ENCODE measurements around the gene WDR55.
"Not testable (repeated sequence)": the region's sequence is repeated elsewhere in the genome, so short reads cannot be mapped to it uniquely, and the experiment has no call there.

Gene WDR55

DNA sequence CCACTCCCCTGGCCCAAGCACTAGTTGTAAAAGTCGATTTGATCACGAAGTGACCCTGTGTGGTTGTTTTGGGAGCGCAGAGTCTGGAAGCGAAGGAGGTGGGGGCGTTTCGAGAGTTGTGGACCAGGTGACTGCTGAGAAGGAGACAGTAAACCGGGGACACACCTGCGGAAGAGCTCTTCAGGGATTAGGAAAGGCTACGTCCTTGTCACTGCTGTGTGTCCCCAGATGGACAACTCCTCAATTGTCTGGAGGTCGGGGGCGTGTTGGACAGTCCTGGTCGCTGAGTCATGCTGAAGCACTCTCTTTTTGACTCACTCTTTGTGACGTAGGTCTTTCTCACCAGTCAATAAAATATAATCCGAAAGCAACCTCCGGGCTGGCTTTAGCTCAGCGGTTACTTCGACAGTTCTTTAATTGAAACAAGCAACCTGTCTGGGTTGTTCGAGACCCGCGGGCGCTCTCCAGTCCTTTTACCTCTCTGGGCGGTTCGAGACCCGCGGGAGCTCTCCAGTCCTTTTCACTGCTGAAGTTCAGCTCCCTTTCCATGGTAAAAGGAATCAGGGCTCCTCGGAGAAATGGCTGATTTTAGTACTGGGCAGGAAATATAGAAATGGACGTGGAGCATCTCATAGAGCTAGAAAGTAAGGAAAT is 46.3 kb downstream of the WDR55 start:
- peak; percentile 95 for DNase-seq (ENCODE audit: low read depth)

GRCh38 chr5:140711794-140712193 is 47.1 kb downstream of the WDR55 start:
- DNase-seq (ENCODE audit: low read depth): no peak

DNA sequence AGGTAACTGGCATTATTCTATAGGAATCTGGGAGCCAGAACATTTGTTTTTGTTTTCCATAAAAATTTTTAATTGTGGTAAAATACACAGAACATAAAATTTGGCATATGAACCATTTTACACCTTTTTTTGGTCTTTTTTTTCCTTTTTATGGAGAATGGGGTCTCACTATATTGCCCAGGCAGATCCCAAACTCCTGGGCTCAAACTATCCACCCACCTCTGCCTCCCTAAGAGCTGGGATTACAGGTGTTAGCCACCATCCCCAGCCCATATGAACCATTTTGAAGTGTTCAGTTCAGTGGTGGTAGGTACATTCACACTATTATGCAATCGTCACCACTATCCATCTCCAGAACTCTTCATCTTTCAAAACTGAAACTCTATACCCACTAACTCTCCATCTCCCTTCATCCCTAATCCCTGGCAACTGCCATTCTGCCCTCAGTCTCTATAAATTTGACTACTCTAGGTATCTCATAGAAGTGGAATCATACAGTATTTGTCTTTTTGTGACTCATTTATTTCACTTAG is 48.9 kb downstream of the WDR55 start:
- no peak for DNase-seq (ENCODE audit: low read depth)

- not testable (repeated sequence) for DNase-seq (ENCODE audit: low read depth)
Observed at GRCh38 chr5:140716238-140716637, 51.5 kb downstream of the WDR55 start.

- no peak for DNase-seq (ENCODE audit: low read depth)
Observed at GRCh38 chr5:140718266-140718592, 53.5 kb downstream of the WDR55 start.

DNA sequence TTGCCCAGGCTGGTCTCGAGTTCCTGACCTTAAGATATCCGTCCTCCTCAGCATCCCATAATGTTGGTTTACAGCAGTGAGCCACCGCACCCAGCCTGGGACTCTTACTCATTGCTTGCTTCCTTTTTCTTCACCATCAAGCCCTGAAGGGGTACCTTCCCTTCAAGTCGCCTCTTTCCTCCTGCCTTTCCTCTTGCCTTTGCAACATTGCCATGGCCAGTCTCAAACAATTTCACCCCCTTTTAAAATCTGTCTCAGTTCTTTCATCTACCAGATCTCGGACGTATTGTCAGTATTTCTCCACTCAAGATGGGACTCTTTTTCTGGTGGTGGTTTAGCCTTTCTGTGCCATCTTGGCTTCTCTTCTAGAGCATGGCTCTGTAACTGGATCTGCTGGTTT is 56.0 kb downstream of the WDR55 start:
- DNase-seq (ENCODE audit: low read depth): not testable (repeated sequence)

DNA sequence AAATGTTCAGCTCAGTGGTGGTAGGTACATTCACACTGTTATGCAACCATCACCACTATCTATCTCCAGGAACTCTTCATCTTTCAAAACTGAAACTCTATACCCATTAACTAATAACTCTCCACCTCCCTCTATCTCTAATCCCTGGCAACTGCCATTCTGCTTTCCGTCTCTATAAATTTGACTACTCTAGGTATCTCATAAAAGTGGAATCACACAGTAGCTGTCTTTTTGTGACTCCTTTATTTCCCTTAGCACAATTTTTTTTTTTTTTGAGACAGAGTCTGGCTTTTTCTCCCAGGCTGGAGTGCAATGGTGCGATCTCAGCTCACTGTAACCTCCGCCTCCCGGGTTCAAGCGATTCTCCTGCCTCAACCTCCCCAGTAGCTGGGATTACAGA is 56.7 kb downstream of the WDR55 start:
- DNase-seq (ENCODE audit: low read depth): not testable (repeated sequence)

Measured in amniotic epithelial cell (primary cell).